ENCODE measurements around the gene TEDDM1.

- TF ChIP-seq NFATC3 (CRISPR knock-in tag; IDR thresholded peaks at IDR 0.05), result no peak
- TF ChIP-seq ZNF335 (CRISPR knock-in tag; IDR thresholded peaks at IDR 0.05), result no peak
- TF ChIP-seq SMC3 (IDR thresholded peaks at IDR 0.05; ENCODE audit: low read length), result no peak
- TF ChIP-seq DRAP1 (CRISPR knock-in tag; IDR thresholded peaks at IDR 0.05), result no peak
- TF ChIP-seq MAX (IDR thresholded peaks at IDR 0.05), result no peak
- no peak for TF ChIP-seq FOXK2 (IDR thresholded peaks at IDR 0.05)
- no peak for TF ChIP-seq POLR2AphosphoS5 (IDR thresholded peaks at IDR 0.05; ENCODE audit: low read depth, low read length)
- TF ChIP-seq CC2D1A (CRISPR knock-in tag; IDR thresholded peaks at IDR 0.05), result no peak
- no peak for TF ChIP-seq CREM (IDR thresholded peaks at IDR 0.05)
- TF ChIP-seq CREM (CRISPR knock-in tag; IDR thresholded peaks at IDR 0.05), result no peak
- TF ChIP-seq CTCF (CRISPR knock-in tag; IDR thresholded peaks at IDR 0.05), result no peak
- TF ChIP-seq NFE2 (CRISPR knock-in tag; IDR thresholded peaks at IDR 0.05), result no peak
Measured at GRCh38 chr1:182395906-182396305, 4.6 kb downstream of the TEDDM1 start.
